Measurements from ENCODE around the gene ANKRD24.

GRCh38 chr19:4238831-4239230, 56.3 kb downstream of the ANKRD24 start:
- no peak for TF ChIP-seq CTCF (IDR thresholded peaks at IDR 0.05)
- no peak for TF ChIP-seq ZFX (IDR thresholded peaks at IDR 0.05; ENCODE audit: borderline replicate concordance)

All from 22Rv1 (cell line).